Measurements from ENCODE around the gene GATA3.

GATA3 gene

GRCh38 chr10:8037941-8038894 is 16.3 kb upstream of the GATA3 start:
- no peak for DNase-seq

GRCh38 chr10:8039321-8039881 is 15.1 kb upstream of the GATA3 start:
- no peak for DNase-seq

- no peak for DNase-seq
Measured at GRCh38 chr10:8040651-8041050, 13.8 kb upstream of the GATA3 start.

GRCh38 chr10:8041284-8041991 is 13.1 kb upstream of the GATA3 start:
- no peak for DNase-seq

- no peak for DNase-seq
Measured at GRCh38 chr10:8041992-8042720, 12.3 kb upstream of the GATA3 start.

- DNase-seq: peak; percentile 56
Measured at GRCh38 chr10:8042721-8043568, 11.5 kb upstream of the GATA3 start.

GRCh38 chr10:8043569-8044306 is 10.8 kb upstream of the GATA3 start:
- peak; percentile 74 for DNase-seq

GRCh38 chr10:8044331-8044907 is 10.1 kb upstream of the GATA3 start:
- no peak for DNase-seq

- DNase-seq: peak; percentile 86
Measured at GRCh38 chr10:8044908-8045725, 9.4 kb upstream of the GATA3 start.

- DNase-seq: no peak
Measured at GRCh38 chr10:8045726-8046494, 8.6 kb upstream of the GATA3 start.

- DNase-seq: peak; percentile 69
Measured at GRCh38 chr10:8047452-8048280, 6.8 kb upstream of the GATA3 start.

GRCh38 chr10:8048281-8049008 is 6.0 kb upstream of the GATA3 start:
- DNase-seq: no peak

- peak; percentile 73 for DNase-seq
Measured at GRCh38 chr10:8049045-8049864, 5.2 kb upstream of the GATA3 start.

GRCh38 chr10:8049865-8050555 is 4.5 kb upstream of the GATA3 start:
- DNase-seq: peak; percentile 74

- no peak for DNase-seq
Measured at GRCh38 chr10:8050556-8051108, 3.9 kb upstream of the GATA3 start.

All from islet precursor cell (in vitro differentiated cells).